OCI-LY3 (cell line): ENCODE measurements around the gene ATXN7.

Experiments
- H2AFZ ChIP-seq: fragments of 200-600, 300-600 bp; shearing (Covaris generic); 2 replicates; pipeline ENCODE4 v1.6.0; 2014; ENCODE audit warnings: antibody characterized with exemption, low read depth, low read length
- H3K27ac ChIP-seq: fragments of 200-600, 300-600 bp; sonication (generic); 2 replicates; pipeline ENCODE4 v1.5.1; 2014; ENCODE audit warnings: mild to moderate bottlenecking, low read length, moderate library complexity, mixed read lengths
- H3K27me3 ChIP-seq: fragments of 200-600, 300-600 bp; sonication (generic); 2 replicates; pipeline ENCODE4 v1.6.1; 2014; ENCODE audit warnings: low read depth, low read length, mixed read lengths
- H3K36me3 ChIP-seq: fragments of 200-600, 300-600 bp; sonication (generic); replicated peaks from 2 replicates; pipeline ENCODE3; 2014; ENCODE audit warnings: low read depth, low read length, mixed read lengths
- H3K4me1 ChIP-seq: fragments of 300-600, 200-600 bp; sonication (generic); 2 replicates; pipeline ENCODE4 v1.6.1; 2014; ENCODE audit warnings: low read length, mixed read lengths
- H3K4me2 ChIP-seq: fragments of 200-600, 300-600 bp; sonication (generic); 2 replicates; pipeline ENCODE4 v1.6.1; 2014; ENCODE audit warnings: low read length, mixed read lengths
- H3K4me3 ChIP-seq: fragments of 300-600, 200-600 bp; sonication (generic); 2 replicates; pipeline ENCODE4 v1.5.1; 2014; ENCODE audit warnings: antibody characterized with exemption, mild to moderate bottlenecking, low read length, moderate library complexity
- H3K79me2 ChIP-seq: fragments of 300-600, 200-600 bp; shearing (Covaris generic); 2 replicates; pipeline ENCODE4 v1.6.1; 2014; ENCODE audit warnings: mild to moderate bottlenecking, low read length, mixed read lengths
- H3K9ac ChIP-seq: fragments of 300-600, 200-600 bp; shearing (Covaris generic); 2 replicates; pipeline ENCODE4 v1.6.0; 2014; ENCODE audit warnings: mild to moderate bottlenecking, low read length, moderate library complexity
- H3K9me3 ChIP-seq: fragments of 200-600, 300-600 bp; shearing (Covaris generic); 2 replicates; pipeline ENCODE4 v1.6.1; 2014; ENCODE audit warnings: low read length, mixed read lengths; ENCODE audit not compliant: insufficient read depth
- H4K20me1 ChIP-seq: fragments of 200-600, 300-600 bp; sonication (generic); 2 replicates; pipeline ENCODE4 v1.6.1; 2016; ENCODE audit warnings: low read length, mixed read lengths; ENCODE audit not compliant: insufficient read depth
- EZH2phosphoT487 ChIP-seq: fragments of 200-600 bp; shearing (Covaris generic); IDR thresholded peaks from 2 replicates; pipeline ENCODE4 v1.6.1; 2018; ENCODE audit warnings: antibody characterized with exemption, mixed run types, low read depth
- TF ChIP-seq, protein P1 (sequence below): fragments of 200-600, 300-600 bp; sonication (generic); IDR thresholded peaks from 2 replicates; pipeline ENCODE4 v1.5.1; 2014; ENCODE audit warnings: antibody characterized with exemption, low read length, low read depth

ATXN7 gene

DNA sequence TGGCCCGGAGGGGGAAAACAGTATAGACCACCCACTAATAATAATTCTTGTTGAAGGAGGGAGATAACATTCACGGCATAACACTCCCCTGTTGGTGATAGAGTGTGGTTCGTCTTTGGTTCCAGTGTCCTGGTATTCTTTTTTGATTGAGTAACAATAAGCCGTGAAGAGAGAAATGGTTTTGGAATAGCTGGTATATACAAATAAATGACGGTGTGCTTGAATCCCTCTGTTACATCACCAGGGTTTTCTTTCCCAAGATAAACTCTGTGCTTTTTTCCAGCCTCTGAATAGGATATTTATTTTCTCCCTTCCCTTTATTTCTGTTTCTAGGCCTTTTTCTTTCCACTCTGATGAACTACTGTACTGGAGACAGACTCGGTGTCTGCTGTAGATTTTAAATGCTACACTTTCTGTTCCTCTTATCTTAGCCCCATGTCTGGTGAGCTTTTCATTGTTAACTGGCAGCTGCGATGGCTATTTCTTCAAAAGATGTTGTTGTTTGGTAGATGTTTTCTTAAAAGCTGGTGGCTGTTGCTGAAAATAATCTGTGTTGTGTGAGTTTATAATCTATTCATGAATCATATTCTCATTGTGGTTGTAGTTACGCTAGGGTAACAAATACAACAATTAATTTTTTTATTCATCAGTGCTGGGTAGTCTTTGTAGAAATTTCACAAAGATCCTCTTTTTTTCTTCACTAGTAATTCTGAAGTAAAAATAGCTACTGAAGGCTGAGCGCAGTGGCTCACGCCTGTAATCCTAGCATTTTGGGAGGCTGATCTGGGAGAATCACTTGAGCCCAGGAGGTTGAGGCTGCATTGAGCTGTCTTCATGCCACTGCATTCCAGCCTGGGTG is 64.0 kb downstream of the ATXN7 start:
- Histone ChIP-seq H3K27me3 (no peaks in the 10 kb centered on the region), H2AFZ (no peak overlapping the region), H3K9me3 (0 out of 2 replicates have a peak, but pooled peaks cover 9% of the 10 kb centered on the region), H3K9ac (peak overlapping the region; percentile 49), H4K20me1 (peaks cover 12% of the 10 kb centered on the region), H3K27ac (peak overlapping the region; percentile 88), H3K36me3 (peaks cover 51% of the 10 kb centered on the region), H3K4me2 (peak overlapping the region; percentile 70), H3K4me1 (peaks cover 81% of the 10 kb centered on the region), H3K79me2 (peaks cover 89% of the 10 kb centered on the region), H3K4me3 (peak overlapping the region; percentile 50)
- no peak for TF ChIP-seq EZH2phosphoT487
- TF ChIP-seq, protein P1, sequence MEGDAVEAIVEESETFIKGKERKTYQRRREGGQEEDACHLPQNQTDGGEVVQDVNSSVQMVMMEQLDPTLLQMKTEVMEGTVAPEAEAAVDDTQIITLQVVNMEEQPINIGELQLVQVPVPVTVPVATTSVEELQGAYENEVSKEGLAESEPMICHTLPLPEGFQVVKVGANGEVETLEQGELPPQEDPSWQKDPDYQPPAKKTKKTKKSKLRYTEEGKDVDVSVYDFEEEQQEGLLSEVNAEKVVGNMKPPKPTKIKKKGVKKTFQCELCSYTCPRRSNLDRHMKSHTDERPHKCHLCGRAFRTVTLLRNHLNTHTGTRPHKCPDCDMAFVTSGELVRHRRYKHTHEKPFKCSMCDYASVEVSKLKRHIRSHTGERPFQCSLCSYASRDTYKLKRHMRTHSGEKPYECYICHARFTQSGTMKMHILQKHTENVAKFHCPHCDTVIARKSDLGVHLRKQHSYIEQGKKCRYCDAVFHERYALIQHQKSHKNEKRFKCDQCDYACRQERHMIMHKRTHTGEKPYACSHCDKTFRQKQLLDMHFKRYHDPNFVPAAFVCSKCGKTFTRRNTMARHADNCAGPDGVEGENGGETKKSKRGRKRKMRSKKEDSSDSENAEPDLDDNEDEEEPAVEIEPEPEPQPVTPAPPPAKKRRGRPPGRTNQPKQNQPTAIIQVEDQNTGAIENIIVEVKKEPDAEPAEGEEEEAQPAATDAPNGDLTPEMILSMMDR: no peak

DNA sequence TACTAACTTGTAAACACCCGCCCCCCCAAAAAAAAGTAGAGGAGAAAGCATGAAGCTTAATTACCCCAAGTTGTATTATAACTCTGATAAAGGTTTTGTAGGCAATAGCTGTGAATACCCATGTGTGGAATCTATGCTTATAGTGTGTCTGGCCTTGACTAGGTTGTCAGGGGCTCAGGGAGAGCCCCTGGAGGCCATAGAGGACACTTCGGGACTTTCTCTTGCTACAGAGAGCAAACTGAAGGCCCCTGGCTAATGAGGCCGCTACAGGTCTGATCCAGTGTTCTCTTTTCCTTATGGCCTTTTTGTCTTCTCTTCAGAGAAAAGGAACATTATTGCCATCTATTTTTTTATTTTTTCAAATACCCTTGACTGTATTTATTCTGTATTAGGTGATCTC is 67.6 kb downstream of the ATXN7 start:
- peaks cover 35% of the 10 kb centered on the region for H4K20me1 ChIP-seq

DNA sequence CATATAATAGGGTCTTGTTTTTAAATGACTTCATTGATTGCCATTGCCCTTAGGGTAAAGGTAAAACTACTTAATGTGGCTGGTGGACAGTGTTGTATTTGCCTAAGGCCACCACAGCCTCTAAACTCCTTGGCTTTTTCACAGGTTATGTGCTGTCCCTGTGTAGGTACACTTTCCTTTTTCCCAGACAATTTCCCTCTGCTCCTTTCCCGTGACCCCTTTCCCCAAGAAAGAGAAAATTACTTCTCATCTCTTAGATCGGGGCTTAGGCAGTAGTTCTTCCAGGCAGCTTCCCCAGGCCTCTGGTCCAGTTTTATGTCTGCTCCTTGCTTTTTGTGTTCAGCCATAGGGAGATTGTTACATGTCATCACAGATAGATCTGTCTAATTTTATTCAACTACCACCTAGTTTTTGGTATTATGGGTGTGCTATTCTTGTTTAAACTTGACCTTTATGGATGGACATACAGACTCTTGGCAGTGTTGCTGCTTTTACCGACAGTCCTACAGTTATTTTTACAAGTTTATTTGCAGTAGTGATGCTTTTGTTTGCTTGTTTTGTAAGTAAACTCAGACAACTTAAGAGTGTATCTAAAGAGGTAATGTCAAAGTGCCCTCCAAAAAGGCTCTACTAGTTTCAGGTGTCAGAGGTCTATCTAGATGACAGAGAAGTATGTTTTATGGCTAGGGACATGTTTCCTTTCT is 69.0 kb downstream of the ATXN7 start:
- TF ChIP-seq EZH2phosphoT487: no peak
- TF ChIP-seq, protein P1: no peak
- no peaks in the 10 kb centered on the region for H3K27me3 ChIP-seq
- H3K36me3 ChIP-seq: peaks cover 36% of the 10 kb centered on the region
- peak overlapping the region; percentile 88 for H3K27ac ChIP-seq
- peaks cover 75% of the 10 kb centered on the region for H3K4me1 ChIP-seq
- H3K9me3 ChIP-seq: no peaks in the 10 kb centered on the region
- peak overlapping the region; percentile 32 for H3K4me3 ChIP-seq
- H4K20me1 ChIP-seq: peaks cover 38% of the 10 kb centered on the region
- peaks cover 91% of the 10 kb centered on the region for H3K79me2 ChIP-seq
- H3K9ac ChIP-seq: peak overlapping the region; percentile 46
- H2AFZ ChIP-seq: no peak overlapping the region
- H3K4me2 ChIP-seq: peak overlapping the region; percentile 66

More for the DNA sequence above, 67.6 kb downstream of the ATXN7 start:
- no peak overlapping the region for H2AFZ ChIP-seq
- TF ChIP-seq EZH2phosphoT487: no peak
- TF ChIP-seq, protein P1: no peak
- peaks cover 41% of the 10 kb centered on the region for H3K36me3 ChIP-seq
- no peaks in the 10 kb centered on the region for H3K27me3 ChIP-seq
- peaks cover 87% of the 10 kb centered on the region for H3K79me2 ChIP-seq
- no peak overlapping the region for H3K4me2 ChIP-seq
- H3K9ac ChIP-seq: no peak overlapping the region
- no peak overlapping the region for H3K4me3 ChIP-seq
- H3K9me3 ChIP-seq: no peaks in the 10 kb centered on the region
- no peak overlapping the region for H3K27ac ChIP-seq
- H3K4me1 ChIP-seq: peaks cover 73% of the 10 kb centered on the region

DNA sequence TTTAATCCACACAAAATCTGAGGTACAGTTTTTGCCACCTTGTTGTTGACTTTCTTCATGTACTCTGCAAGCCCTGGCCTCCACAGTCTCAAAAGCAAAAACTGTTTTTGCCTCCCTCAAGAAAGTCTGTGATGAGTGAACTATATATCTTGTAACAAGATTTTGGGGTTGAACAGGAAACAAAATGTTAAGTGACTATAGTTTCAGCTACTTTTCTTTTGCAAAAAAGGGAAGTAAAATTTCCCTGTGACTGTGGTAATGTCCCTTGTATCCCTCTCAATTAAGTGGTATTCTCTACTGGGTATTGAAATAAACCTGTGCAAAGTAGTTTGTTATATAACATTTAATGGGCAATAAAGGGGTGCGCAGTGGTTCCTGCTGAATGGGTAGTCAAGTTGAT is 69.8 kb downstream of the ATXN7 start:
- Histone ChIP-seq H4K20me1 (peaks cover 44% of the 10 kb centered on the region), H2AFZ (no peak overlapping the region), H3K27me3 (no peaks in the 10 kb centered on the region), H3K27ac (peak overlapping the region; percentile 88), H3K36me3 (peaks cover 35% of the 10 kb centered on the region), H3K9ac (peak overlapping the region; percentile 46), H3K79me2 (peaks cover 87% of the 10 kb centered on the region), H3K4me3 (peak overlapping the region; percentile 35), H3K4me1 (peaks cover 75% of the 10 kb centered on the region), H3K4me2 (peak overlapping the region; percentile 66), H3K9me3 (no peaks in the 10 kb centered on the region)
- TF ChIP-seq EZH2phosphoT487: no peak
- TF ChIP-seq, protein P1: no peak
